HepG2 (cell line): ENCODE results near the gene NBPF20. TPM values are rescaled to one million over a fixed set of nuclear protein-coding genes. Genes with fewer than 3 reads are reported as not detected.

Source experiments
- ATF7-NPFF ChIP-seq: sonication (generic); formaldehyde crosslinking; IDR thresholded peaks from 2 replicates; pipeline ENCODE4 v1.8.1; 2023; ENCODE audit warnings: mild to moderate bottlenecking, low read depth, missing genetic modification reagents, moderate library complexity
- FOXA1 ChIP-seq, 2 experiments: fragments of 450-650 bp in 1 of 2; sonication (generic) in 1 of 2; formaldehyde crosslinking in 1 of 2; IDR thresholded peaks; 2 replicates each; pipeline versions ENCODE4 v1.4.0 to v1.6.1; 2016 to 2020; ENCODE audit warnings: missing genetic modification reagents in 1 of 2
- GATA4 ChIP-seq: sonication (generic); IDR thresholded peaks from 2 replicates; pipeline ENCODE4 v1.6.1; 2016; ENCODE audit warnings: antibody characterized with exemption, low read depth, borderline replicate concordance
- HNRNPUL1 ChIP-seq: fragments of 200-400 bp; formaldehyde crosslinking; IDR thresholded peaks from 2 replicates; pipeline ENCODE4 v1.6.1; 2017; ENCODE audit warnings: low read depth, mild to moderate bottlenecking, low read length, moderate library complexity
- JARID2 ChIP-seq: sonication (generic); formaldehyde crosslinking; IDR thresholded peaks from 2 replicates; pipeline ENCODE4 v1.8.1; 2023; ENCODE audit warnings: missing genetic modification reagents, inconsistent platforms; ENCODE audit not compliant: insufficient replicate concordance
- NFYB ChIP-seq: sonication (generic); formaldehyde crosslinking; IDR thresholded peaks from 2 replicates; pipeline ENCODE4 v1.4.0; 2020; ENCODE audit warnings: missing genetic modification reagents
- SNAI1 ChIP-seq: sonication (generic); formaldehyde crosslinking; IDR thresholded peaks from 2 replicates; pipeline ENCODE4 v1.5.0; 2020; ENCODE audit warnings: mild to moderate bottlenecking, missing genetic modification reagents, borderline replicate concordance
- polyA plus RNA-seq, 8 experiments: library from polyadenylated mRNA; depleted of rRNA in 3 of 8; stranded (reverse) in 7 of 8; unstranded in 1 of 8; fragments of >200 nt; fragmentation: Illumina TruSeq in 4 of 8; extraction: Trizol in 4 of 8; gene quantifications; 2 replicates each; pipeline versions ENCODE4 v1.2.1 to v1.2.3, GENCODE V29; 2011 to 2016; ENCODE audit warnings: low read depth in 4 of 8, missing spikeins in 1 of 8, mixed read lengths in 1 of 8; ENCODE audit not compliant: insufficient read depth in 1 of 8
- total RNA-seq, 5 experiments: library from RNA; depleted of rRNA; stranded (reverse); fragments of >200 nt; fragmentation: Illumina TruSeq; extraction: Trizol; gene quantifications; 2 replicates each; pipeline ENCODE4 v1.2.3, GENCODE V29; 2016; ENCODE audit warnings: low read depth in 1 of 5
- TF ChIP-seq, protein P1 (sequence below): sonication (generic); formaldehyde crosslinking; IDR thresholded peaks from 2 replicates; pipeline ENCODE4 v1.5.0; 2020; ENCODE audit warnings: missing genetic modification reagents, mild to moderate bottlenecking, borderline replicate concordance
- TF ChIP-seq, protein P2 (sequence below): sonication (generic); formaldehyde crosslinking; IDR thresholded peaks from 2 replicates; pipeline ENCODE4 v1.4.0; 2020; ENCODE audit warnings: missing genetic modification reagents
- TF ChIP-seq, protein P3 (sequence below): sonication (generic); formaldehyde crosslinking; IDR thresholded peaks from 2 replicates; pipeline ENCODE4 v1.9.0; 2022; ENCODE audit warnings: missing genetic modification reagents, mild to moderate bottlenecking, borderline replicate concordance
- TF ChIP-seq, protein P4 (sequence below): sonication (generic); formaldehyde crosslinking; IDR thresholded peaks from 2 replicates; pipeline ENCODE4 v1.8.0; 2022; ENCODE audit warnings: low read depth, missing genetic modification reagents
- TF ChIP-seq, protein P5 (sequence below): sonication (generic); formaldehyde crosslinking; conservative IDR thresholded peaks from 2 replicates; pipeline ENCODE4 v1.4.0; 2020; ENCODE audit warnings: missing genetic modification reagents
- TF ChIP-seq, protein P6 (sequence below): sonication (generic); formaldehyde crosslinking; IDR thresholded peaks from 2 replicates; pipeline ENCODE4 v1.4.0; 2020; ENCODE audit warnings: mild to moderate bottlenecking, missing genetic modification reagents

Gene NBPF20
- total and polyA plus RNA-seq, 2 of the 13 experiments (the other 11 are each of a cell fraction or from before 2014, with no cell fraction given): 3.0 to 3.1 TPM

DNA sequence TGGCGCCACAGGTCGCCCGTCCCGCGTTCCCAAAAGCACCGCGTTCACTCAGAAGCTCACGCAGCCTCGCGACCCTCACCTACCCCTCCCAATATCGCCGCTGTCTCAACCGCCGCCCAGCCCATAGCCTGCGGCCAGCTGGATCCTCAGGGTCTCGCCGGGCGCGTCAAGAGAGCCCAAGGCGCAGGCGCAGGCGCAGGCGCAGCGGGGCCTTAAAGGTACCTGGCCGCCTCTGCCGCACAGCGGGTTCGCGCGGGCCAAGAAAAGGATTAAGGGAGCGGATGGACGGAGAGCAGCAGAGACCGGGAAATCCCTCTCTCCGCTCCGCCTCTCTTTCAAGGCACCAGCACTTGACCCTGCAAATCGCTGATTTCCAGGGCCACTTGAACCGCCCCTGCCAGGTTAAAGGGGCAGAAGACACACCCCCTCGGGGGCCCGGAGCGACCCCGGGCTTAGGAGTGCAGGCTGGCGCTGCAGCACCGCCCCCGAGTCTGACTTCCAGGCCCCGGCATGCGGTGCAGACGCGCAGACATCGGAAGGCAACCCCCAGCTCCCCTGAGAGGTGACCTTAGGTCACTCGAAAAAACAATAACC is at the start of gene NBPF20 (continued):
- TF ChIP-seq, protein P1, sequence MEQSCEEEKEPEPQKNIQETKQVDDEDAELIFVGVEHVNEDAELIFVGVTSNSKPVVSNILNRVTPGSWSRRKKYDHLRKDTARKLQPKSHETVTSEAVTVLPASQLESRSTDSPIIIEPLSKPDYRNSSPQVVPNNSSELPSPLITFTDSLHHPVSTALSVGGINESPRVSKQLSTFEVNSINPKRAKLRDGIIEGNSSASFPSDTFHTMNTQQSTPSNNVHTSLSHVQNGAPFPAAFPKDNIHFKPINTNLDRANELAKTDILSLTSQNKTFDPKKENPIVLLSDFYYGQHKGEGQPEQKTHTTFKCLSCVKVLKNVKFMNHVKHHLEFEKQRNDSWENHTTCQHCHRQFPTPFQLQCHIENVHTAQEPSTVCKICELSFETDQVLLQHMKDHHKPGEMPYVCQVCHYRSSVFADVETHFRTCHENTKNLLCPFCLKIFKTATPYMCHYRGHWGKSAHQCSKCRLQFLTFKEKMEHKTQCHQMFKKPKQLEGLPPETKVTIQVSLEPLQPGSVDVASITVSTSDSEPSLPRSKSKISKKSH: peak; percentile 58; the same call in 1 of the 2 replicates
- TF ChIP-seq, protein P2, sequence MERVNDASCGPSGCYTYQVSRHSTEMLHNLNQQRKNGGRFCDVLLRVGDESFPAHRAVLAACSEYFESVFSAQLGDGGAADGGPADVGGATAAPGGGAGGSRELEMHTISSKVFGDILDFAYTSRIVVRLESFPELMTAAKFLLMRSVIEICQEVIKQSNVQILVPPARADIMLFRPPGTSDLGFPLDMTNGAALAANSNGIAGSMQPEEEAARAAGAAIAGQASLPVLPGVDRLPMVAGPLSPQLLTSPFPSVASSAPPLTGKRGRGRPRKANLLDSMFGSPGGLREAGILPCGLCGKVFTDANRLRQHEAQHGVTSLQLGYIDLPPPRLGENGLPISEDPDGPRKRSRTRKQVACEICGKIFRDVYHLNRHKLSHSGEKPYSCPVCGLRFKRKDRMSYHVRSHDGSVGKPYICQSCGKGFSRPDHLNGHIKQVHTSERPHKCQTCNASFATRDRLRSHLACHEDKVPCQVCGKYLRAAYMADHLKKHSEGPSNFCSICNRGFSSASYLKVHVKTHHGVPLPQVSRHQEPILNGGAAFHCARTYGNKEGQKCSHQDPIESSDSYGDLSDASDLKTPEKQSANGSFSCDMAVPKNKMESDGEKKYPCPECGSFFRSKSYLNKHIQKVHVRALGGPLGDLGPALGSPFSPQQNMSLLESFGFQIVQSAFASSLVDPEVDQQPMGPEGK (CRISPR knock-in tag): 0 out of 2 replicates have a peak, but pooled peaks have one; percentile 8
- TF ChIP-seq NFYB (CRISPR knock-in tag) (no peak), GATA4 (peak; percentile 43; the same call in 1 of the 2 replicates), JARID2 (CRISPR knock-in tag) (no peak), ATF7-NPFF (CRISPR knock-in tag) (0 out of 2 replicates have a peak, but pooled peaks have one; percentile 15), FOXA1 (IDR thresholded peaks at IDR 0.05) (no peak), FOXA1 (CRISPR knock-in tag; IDR thresholded peaks at IDR 0.05) (no peak), HNRNPUL1 (no peak), SNAI1 (CRISPR knock-in tag) (no peak)
- TF ChIP-seq, protein P3, sequence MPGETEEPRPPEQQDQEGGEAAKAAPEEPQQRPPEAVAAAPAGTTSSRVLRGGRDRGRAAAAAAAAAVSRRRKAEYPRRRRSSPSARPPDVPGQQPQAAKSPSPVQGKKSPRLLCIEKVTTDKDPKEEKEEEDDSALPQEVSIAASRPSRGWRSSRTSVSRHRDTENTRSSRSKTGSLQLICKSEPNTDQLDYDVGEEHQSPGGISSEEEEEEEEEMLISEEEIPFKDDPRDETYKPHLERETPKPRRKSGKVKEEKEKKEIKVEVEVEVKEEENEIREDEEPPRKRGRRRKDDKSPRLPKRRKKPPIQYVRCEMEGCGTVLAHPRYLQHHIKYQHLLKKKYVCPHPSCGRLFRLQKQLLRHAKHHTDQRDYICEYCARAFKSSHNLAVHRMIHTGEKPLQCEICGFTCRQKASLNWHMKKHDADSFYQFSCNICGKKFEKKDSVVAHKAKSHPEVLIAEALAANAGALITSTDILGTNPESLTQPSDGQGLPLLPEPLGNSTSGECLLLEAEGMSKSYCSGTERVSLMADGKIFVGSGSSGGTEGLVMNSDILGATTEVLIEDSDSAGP (CRISPR knock-in tag): peak; percentile 97
- TF ChIP-seq, protein P4, sequence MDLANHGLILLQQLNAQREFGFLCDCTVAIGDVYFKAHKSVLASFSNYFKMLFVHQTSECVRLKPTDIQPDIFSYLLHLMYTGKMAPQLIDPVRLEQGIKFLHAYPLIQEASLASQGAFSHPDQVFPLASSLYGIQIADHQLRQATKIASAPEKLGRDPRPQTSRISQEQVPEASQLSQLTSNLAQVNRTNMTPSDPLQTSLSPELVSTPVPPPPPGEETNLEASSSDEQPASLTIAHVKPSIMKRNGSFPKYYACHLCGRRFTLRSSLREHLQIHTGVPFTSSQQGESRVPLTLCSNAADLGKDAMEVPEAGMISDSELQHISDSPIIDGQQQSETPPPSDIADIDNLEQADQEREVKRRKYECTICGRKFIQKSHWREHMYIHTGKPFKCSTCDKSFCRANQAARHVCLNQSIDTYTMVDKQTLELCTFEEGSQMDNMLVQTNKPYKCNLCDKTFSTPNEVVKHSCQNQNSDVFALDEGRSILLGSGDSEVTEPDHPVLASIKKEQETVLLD (CRISPR knock-in tag): no peak
- TF ChIP-seq, protein P5, sequence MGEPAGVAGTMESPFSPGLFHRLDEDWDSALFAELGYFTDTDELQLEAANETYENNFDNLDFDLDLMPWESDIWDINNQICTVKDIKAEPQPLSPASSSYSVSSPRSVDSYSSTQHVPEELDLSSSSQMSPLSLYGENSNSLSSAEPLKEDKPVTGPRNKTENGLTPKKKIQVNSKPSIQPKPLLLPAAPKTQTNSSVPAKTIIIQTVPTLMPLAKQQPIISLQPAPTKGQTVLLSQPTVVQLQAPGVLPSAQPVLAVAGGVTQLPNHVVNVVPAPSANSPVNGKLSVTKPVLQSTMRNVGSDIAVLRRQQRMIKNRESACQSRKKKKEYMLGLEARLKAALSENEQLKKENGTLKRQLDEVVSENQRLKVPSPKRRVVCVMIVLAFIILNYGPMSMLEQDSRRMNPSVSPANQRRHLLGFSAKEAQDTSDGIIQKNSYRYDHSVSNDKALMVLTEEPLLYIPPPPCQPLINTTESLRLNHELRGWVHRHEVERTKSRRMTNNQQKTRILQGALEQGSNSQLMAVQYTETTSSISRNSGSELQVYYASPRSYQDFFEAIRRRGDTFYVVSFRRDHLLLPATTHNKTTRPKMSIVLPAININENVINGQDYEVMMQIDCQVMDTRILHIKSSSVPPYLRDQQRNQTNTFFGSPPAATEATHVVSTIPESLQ: no peak
- TF ChIP-seq, protein P6, sequence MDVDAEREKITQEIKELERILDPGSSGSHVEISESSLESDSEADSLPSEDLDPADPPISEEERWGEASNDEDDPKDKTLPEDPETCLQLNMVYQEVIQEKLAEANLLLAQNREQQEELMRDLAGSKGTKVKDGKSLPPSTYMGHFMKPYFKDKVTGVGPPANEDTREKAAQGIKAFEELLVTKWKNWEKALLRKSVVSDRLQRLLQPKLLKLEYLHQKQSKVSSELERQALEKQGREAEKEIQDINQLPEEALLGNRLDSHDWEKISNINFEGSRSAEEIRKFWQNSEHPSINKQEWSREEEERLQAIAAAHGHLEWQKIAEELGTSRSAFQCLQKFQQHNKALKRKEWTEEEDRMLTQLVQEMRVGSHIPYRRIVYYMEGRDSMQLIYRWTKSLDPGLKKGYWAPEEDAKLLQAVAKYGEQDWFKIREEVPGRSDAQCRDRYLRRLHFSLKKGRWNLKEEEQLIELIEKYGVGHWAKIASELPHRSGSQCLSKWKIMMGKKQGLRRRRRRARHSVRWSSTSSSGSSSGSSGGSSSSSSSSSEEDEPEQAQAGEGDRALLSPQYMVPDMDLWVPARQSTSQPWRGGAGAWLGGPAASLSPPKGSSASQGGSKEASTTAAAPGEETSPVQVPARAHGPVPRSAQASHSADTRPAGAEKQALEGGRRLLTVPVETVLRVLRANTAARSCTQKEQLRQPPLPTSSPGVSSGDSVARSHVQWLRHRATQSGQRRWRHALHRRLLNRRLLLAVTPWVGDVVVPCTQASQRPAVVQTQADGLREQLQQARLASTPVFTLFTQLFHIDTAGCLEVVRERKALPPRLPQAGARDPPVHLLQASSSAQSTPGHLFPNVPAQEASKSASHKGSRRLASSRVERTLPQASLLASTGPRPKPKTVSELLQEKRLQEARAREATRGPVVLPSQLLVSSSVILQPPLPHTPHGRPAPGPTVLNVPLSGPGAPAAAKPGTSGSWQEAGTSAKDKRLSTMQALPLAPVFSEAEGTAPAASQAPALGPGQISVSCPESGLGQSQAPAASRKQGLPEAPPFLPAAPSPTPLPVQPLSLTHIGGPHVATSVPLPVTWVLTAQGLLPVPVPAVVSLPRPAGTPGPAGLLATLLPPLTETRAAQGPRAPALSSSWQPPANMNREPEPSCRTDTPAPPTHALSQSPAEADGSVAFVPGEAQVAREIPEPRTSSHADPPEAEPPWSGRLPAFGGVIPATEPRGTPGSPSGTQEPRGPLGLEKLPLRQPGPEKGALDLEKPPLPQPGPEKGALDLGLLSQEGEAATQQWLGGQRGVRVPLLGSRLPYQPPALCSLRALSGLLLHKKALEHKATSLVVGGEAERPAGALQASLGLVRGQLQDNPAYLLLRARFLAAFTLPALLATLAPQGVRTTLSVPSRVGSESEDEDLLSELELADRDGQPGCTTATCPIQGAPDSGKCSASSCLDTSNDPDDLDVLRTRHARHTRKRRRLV (CRISPR knock-in tag): no peak
